ENCODE data around the gene CYP17A1. TPM values are rescaled to one million over a fixed set of nuclear protein-coding genes. Genes with fewer than 3 reads are reported as not detected.
A peak's percentile ranks its signal among the peaks of the same experiment; 100 is the strongest.

Gene CYP17A1
- total RNA-seq, 1 experiment from 2014 or later, result not detected

- no peak for DNase-seq (ENCODE audit: low read depth, low spot score)
- in situ Hi-C loops (cut with HindIII; ENCODE audit: low pct_unique_long_range_greater_than_20kb, low sequenced_read_pairs), result no loop called here
Observed at GRCh38 chr10:102814873-102815661, 22.1 kb downstream of the CYP17A1 start.

GRCh38 chr10:102814453-102814871 lies 22.8 kb downstream of the CYP17A1 start:
- no peak for DNase-seq (ENCODE audit: low read depth, low spot score)
- in situ Hi-C loops (cut with HindIII; ENCODE audit: low pct_unique_long_range_greater_than_20kb, low sequenced_read_pairs), result no loop called here

GRCh38 chr10:102813734-102814452 lies 23.3 kb downstream of the CYP17A1 start:
- in situ Hi-C loops (cut with HindIII; ENCODE audit: low pct_unique_long_range_greater_than_20kb, low sequenced_read_pairs), result no loop called here
- DNase-seq (ENCODE audit: low read depth, low spot score), result no peak

GRCh38 chr10:102813017-102813541 lies 24.1 kb downstream of the CYP17A1 start:
- in situ Hi-C loops (cut with HindIII; ENCODE audit: low pct_unique_long_range_greater_than_20kb, low sequenced_read_pairs), result no loop called here
- no peak for DNase-seq (ENCODE audit: low read depth, low spot score)

- DNase-seq (ENCODE audit: low read depth, low spot score), result no peak
- in situ Hi-C loops (cut with HindIII; ENCODE audit: low pct_unique_long_range_greater_than_20kb, low sequenced_read_pairs), result no loop called here
Observed at GRCh38 chr10:102812231-102812876, 24.9 kb downstream of the CYP17A1 start.

GRCh38 chr10:102811346-102811745 lies 25.9 kb downstream of the CYP17A1 start:
- no peak for DNase-seq (ENCODE audit: low read depth, low spot score)
- in situ Hi-C loops (cut with HindIII; ENCODE audit: low pct_unique_long_range_greater_than_20kb, low sequenced_read_pairs), result no loop called here

GRCh38 chr10:102808380-102808779 lies 28.8 kb downstream of the CYP17A1 start:
- DNase-seq (ENCODE audit: low read depth, low spot score), result no peak
- in situ Hi-C loops (cut with HindIII; ENCODE audit: low pct_unique_long_range_greater_than_20kb, low sequenced_read_pairs), result no loop called here

- in situ Hi-C loops (cut with HindIII; ENCODE audit: low pct_unique_long_range_greater_than_20kb, low sequenced_read_pairs), result no loop called here
- DNase-seq (ENCODE audit: low read depth, low spot score), result no peak
Observed at GRCh38 chr10:102804382-102805055, 32.7 kb downstream of the CYP17A1 start.

GRCh38 chr10:102802920-102803534 lies 34.2 kb downstream of the CYP17A1 start:
- peak; percentile 12 for DNase-seq (ENCODE audit: low read depth, low spot score)

GRCh38 chr10:102801978-102802377 lies 35.2 kb downstream of the CYP17A1 start:
- no peak for DNase-seq (ENCODE audit: low read depth, low spot score)
- in situ Hi-C loops (cut with HindIII; ENCODE audit: low pct_unique_long_range_greater_than_20kb, low sequenced_read_pairs), result no loop called here

More at GRCh38 chr10:102802920-102803534, 34.2 kb downstream of the CYP17A1 start:
- in situ Hi-C loops (cut with HindIII; ENCODE audit: low pct_unique_long_range_greater_than_20kb, low sequenced_read_pairs), result no loop called here

- in situ Hi-C loops (cut with HindIII; ENCODE audit: low pct_unique_long_range_greater_than_20kb, low sequenced_read_pairs), result no loop called here
- no peak for DNase-seq (ENCODE audit: low read depth, low spot score)
Observed at GRCh38 chr10:102801496-102801895, 35.7 kb downstream of the CYP17A1 start.

- no peak for DNase-seq (ENCODE audit: low read depth, low spot score)
- in situ Hi-C loops (cut with HindIII; ENCODE audit: low pct_unique_long_range_greater_than_20kb, low sequenced_read_pairs), result no loop called here
Observed at GRCh38 chr10:102800611-102801335, 36.4 kb downstream of the CYP17A1 start.

GRCh38 chr10:102799691-102800471 lies 37.3 kb downstream of the CYP17A1 start:
- no peak for DNase-seq (ENCODE audit: low read depth, low spot score)
- in situ Hi-C loops (cut with HindIII; ENCODE audit: low pct_unique_long_range_greater_than_20kb, low sequenced_read_pairs), result no loop called here

- in situ Hi-C loops (cut with HindIII; ENCODE audit: low pct_unique_long_range_greater_than_20kb, low sequenced_read_pairs), result no loop called here
Observed at GRCh38 chr10:102796407-102797176, 40.6 kb downstream of the CYP17A1 start.

More at GRCh38 chr10:102796407-102797176, 40.6 kb downstream of the CYP17A1 start:
- DNase-seq (ENCODE audit: low read depth, low spot score), result peak; percentile 83

Measured in SK-MEL-5 (cell line).